Nucleus accumbens (tissue), 56 donors: ENCODE data around the gene LRRC7.

Source experiments
- DNase-seq, 56 donors: peaks; one replicate each; lab custom pipeline; 2025; lab: John Stamatoyannopoulos, UW

LRRC7 gene

DNA sequence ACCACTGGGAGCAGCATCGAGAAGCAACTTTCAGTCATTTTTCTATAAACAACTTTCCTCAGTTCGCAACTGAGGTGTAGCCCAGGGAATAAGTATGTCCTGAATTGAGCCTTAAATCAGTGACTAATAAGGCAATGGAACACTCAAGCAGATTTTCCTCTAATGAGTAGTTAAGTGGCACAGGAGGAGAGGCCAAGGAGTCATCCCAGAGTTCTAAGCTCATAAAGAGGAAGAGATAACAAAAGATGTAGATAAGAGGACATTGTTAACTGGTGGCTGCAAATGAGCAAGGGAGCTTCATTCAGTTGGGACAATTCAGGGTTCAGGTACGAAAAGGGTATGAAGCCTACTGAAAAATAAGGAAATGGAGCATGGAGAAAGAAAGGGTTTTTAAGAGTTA lies 573.2 kb downstream of the LRRC7 start:
- no peak for DNase-seq

DNA sequence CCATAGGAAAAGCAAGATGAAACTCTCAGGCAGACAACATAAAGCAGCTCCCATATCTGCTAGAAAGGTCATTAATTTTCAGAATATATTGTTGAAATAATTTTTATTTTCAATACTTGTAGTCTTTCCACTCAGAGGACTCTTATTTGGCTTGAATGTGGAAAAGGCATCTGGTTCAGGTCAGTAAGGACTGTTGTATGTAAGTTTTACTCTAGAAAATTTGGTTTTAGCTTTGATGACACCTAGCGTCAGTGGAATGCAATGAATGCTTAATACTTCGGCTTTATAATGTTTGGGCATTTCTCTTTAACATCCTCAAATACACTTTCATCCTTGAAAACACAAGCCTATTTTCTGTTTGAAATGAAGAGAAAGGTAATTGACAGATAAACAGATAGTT lies 574.4 kb downstream of the LRRC7 start:
- DNase-seq: no peak

DNA sequence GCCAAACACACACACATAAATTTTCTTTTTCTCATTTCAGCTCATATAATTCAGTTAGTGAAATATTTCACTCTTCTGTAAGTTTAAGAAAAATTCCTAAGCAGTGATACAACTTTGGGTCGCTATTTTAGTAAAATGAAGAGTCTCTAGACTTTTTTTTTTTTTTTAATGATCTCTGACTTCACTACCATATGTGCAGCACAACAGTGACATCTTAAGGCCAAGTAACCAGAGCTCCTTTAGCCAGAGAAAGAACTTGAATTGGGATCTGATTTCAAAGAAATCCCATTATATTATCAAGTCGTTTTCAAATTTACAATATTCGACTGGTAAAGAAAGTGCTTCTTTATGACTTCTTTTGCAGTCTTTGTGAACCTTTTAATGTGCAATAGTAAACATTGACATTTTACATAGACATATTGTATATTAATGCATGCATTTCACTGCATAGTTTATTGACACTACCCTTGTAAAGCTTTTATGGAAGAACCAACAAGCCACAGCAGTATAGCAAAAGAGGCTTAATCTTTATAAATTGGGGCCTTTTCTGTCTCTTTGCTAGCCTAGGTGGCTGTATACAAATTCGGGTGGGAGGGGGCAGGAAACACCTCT lies 575.4 kb downstream of the LRRC7 start:
- no peak for DNase-seq

DNA sequence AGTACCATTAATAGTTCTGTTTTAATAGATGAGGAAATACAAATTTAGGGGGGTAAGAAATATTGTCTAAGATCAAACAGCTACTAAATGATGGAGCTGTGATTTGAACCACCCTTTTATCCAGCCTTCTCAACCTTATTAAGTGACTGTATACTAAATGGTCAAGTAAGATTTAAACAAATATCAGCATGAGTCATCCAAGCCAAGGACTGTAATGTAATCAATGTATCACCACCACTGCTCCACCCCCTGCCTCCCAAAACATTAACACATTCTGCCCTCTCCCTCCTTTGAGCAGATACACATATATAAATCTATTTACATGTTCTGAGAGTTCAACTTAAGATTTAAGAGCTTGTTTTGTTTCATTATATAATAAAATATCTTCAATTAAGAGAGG lies 578.8 kb downstream of the LRRC7 start:
- DNase-seq: no peak

DNA sequence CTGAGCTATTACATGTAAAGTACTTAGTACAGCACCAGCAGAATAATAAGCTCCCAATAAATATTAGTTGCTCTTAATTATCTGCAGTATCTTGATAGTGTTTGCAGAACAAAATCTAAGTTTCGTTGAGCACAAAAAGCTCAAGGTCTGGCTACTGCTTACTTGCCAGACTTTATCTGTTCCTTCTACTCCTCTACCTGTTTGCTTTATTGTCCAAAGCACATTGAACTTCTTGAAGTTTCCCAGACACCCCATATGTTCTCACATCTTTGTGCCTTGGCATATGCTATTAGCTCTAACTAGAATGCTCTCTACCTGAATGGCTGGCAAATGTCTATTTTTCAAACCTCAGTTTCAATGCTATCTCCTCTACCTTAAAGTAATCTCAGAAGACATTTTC lies 582.7 kb downstream of the LRRC7 start:
- DNase-seq: no peak

DNA sequence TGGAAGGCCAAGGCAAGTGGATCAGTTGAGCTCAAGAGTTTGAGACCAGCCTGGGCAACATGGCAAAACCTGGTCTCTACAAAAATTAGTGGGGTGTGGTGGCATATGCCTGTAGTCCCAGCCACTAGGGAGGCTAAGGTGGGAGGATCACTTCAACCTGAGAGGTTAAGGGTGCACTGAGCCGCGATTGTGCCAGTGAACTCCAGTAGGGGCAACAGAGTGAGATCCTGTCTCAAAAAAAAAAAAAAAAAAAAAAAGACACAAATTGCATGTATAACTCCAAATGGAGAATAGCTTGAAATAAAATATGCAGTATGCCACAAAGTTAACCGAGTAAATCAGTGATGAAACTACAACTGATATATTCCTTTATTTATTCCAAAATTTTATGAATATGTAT lies 586.0 kb downstream of the LRRC7 start:
- DNase-seq: no peak

DNA sequence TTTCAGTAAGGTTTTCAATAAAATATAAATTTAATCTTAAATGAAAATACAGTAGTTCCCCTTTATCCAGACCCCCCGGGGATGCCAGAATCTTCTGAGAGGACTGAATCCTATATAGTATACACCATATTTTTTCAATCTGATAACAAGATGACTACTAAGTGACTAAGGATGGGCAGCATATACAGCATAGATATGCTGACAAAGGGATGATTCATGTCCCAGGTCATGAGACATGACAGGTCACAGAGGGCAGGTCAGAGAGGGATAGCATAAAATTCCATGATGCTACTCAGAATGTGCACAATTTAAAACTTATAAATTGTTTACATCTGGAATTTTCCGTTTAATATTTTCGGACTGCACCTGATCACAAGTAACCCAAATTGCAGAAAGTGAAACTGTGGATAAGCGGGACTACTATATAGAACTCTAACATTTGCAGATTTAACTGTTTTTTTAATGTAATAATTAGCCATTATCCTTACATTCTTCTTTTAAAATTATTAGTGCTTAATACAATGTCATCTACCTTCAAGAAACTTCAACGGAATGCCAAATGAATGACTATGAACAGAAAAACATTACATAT lies 588.9 kb downstream of the LRRC7 start:
- no peak for DNase-seq

DNA sequence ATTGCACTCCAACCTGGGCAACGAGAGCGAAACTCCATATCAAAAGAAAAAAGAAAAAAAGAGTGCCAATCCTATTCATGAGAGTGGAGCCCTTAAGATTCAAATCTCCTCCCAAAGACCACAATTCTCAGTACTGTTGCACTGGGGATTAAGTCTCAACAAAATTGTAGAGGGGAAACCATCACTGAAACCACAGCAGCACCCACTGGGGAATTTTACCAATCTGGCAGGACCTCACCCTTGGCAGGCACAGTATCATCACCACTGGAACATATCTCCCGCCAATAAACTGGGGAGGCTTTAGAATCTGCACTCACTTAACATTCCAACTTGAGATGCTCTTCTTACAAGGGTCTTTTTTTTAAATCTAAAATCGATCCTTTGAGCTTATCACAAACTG lies 596.6 kb downstream of the LRRC7 start:
- DNase-seq: no peak

DNA sequence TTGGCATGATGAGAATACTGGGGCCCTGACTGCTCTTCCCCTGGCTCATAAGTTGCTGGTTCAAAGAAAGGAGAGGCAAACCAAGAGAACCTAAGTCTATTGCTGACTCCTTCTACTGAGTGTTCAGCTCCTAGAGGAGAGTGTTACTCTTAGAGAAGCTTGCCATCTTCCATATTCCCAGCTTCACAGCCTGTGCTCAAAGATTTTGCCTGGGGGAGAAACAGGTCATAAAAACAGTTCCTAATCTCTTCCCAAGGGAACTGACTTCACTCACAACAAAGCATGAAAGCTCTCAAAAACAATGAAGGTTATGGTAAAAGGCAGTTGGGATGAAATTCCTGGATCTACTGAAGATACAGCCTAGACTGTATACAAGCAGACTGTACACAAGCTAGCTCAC lies 600.6 kb downstream of the LRRC7 start:
- DNase-seq: no peak

DNA sequence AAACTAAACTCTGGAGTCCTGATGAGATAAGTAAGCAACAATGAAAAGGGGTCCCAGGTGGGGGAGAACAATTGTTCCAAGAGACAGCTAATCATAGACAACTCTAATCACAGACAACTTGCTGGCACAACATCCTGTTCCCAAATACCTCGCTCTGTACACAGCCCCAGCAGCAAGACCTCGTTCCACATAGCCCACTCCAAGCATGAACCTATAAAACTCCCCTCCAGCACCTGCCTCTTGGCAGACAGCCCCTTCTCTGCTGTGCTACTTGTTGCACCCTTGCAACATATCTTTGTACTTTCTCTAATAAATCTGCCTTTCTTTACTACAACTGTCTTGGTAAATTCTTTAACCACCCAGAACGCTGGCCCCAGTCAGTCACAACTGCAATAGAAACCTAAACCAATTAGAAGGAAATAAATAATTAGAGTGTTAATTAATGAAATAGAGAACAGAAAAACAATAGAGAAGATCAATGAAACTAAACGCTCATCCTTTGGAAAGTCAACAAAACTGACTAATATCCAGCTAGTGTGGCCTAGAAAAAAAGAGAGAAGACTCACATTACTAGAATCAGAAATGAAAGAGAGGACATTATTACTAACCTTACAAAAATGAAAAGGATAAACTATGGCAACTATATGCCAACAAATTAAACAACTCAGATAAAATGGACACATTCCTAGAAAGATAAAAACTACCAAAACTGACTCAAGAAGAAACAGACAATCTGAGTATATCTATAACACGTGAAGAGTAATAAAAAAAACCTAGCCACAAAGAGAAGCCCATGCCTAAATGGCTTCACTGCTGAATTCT lies 601.5 kb downstream of the LRRC7 start:
- DNase-seq: no peak

DNA sequence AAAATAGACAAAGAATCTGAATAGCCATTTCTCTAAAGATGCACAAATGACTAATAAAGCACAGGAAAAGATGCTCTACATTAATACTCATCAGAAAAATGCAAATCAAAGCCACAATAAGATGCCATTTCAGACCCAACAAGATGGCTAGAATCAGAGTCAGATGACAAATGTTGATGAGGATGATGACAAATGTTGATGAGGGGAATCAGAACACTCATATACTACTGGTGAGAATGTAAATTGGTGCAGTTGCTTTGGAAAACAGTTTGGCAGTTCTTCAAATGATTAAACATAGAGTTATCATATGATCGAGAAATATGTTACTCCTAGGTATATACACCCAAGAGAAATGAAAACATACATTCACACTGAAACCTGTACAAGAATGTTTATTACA lies 603.8 kb downstream of the LRRC7 start:
- no peak for DNase-seq
